GM19023 (cell line): ENCODE data around the gene HHIP.

Source experiments
- ATAC-seq: cut with Tn5 transposase; IDR thresholded peaks from one replicate; pipeline ENCODE4 v1.9.1; 2021; ENCODE audit warnings: mild to moderate bottlenecking, moderate library complexity; ENCODE audit not compliant: unreplicated experiment

HHIP gene

DNA sequence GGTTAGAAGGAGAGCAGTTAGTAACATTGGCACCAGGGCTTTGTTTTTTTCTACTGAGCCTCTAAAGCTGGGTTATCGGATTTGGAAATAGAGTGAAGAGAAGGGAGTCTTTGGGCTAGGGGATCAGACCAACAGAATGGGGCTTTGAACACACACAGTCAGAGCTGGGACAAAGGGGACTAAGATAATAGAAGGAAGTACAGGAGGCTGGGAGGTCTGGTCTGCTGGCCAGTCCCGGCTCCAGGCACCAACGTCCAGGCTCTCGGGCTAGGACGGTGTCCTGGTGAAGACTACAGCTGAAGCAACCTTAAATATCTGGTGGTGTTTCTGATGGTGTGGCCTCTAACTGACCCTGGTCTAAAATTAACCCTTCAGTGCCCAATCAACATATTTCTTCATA, 57.5 kb downstream of the HHIP start:
- no peak for ATAC-seq

DNA sequence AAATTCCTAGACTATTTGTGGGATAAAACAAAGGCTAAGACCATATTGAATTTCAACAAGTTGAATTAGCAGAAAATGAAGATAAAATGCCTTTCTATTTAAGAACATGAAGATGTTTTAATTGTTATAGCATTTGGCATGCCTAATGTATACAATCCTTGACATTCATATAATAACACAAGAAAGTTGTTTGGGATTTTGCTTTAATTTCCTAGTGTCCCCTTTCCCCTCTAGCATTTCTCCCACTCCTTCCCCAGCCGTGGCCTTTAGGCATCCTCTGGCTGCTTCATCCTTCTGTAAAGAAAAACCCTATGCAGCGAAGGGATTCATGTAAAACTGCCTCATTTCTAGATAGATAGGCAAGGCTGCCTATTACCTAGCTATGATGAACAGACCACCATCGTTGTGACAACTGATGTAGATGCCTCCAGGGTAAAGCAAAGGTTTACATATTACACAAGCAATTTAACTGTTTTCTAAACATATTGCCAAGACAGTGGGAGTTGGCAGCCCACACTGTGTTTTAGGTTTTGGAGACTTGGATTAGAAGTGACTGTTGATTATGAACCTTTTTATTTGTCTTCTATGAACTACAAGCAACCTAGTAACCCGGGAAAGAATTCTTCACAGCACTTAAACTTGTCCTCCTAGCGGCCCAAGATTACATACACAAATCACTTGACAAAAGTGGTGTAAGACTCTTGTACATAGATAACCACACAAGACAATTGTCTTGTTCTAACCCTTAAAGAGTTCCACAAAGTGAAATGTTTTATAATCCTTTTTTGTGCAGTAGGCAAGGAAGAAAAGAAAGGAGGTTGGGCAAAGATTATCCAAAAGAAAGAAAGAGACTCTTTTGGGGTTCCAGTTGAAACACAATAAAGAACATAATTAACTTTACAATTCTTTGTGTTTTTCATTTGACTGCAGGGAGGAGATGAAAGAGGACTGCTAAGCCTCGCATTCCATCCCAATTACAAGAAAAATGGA, 59.9 kb downstream of the HHIP start:
- no peak for ATAC-seq

DNA sequence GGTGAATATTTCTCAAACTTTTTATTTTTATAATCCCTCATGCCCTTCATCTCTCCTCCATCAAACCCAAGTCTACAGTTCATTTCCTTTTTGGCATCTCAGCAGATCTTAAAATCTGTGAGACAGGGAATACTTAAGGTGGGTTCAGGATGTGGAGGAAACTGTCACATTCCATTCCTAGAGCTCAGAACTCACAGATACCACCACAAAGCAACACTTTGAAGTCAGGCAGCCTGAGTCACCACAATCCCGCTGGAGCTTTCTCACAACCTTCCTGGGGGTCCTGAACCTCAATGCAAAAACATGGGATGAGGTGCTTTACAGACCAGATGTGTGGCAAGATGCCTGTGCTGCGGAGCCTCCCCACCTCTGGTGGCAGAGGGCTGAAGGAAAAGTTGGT, 63.2 kb downstream of the HHIP start:
- ATAC-seq: no peak

DNA sequence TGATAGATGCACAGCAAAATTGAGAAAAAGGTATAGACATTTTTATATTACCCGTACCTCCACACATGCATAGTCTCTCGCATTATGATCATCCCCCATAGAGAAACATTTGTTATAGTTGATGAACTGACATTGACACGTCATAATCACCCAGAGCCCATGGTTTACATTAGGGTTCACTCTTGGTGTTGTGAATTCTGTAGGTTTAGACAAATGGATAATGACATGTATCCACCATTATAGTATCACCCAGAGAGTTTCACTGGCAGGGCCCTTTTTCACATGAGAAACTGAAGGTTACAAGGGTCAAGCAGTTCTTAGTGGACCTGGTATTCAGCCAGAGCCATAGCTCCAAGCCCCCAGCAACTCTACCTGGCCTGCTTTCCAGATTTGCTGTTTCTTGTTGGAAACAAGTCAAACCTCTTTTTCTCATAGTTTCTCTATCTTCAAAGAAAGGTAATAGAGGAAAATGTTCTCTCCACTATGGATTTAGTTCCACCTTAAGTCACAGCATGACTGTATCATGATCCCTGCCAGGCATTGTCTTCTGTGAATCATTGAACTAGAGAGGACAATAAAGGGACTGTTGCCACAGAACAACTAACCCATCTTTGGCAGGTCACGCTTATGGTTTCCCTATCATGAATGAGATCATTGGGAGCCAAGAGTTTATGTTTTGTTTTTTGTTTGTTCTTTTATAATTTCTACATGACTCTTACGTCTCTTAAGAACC, 64.0 kb downstream of the HHIP start:
- ATAC-seq: no peak

DNA sequence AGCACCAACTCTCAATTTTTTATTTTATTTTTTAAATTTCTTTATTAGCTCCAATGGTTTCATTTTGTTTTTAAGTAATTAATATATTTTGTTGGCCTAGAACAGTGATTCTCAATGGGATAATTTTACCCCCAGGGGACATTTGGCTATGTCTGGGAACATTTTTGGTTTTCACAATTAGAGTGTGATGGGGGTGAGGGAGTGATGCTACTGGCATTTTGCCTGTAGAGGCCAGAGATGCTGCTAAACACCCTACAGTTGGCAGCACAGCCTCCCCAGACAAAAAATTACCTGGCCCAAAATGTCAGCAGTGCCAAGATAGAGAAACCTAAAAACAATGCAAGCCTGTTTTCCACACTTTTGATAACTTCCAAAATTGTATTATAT, 64.6 kb downstream of the HHIP start:
- ATAC-seq: no peak

DNA sequence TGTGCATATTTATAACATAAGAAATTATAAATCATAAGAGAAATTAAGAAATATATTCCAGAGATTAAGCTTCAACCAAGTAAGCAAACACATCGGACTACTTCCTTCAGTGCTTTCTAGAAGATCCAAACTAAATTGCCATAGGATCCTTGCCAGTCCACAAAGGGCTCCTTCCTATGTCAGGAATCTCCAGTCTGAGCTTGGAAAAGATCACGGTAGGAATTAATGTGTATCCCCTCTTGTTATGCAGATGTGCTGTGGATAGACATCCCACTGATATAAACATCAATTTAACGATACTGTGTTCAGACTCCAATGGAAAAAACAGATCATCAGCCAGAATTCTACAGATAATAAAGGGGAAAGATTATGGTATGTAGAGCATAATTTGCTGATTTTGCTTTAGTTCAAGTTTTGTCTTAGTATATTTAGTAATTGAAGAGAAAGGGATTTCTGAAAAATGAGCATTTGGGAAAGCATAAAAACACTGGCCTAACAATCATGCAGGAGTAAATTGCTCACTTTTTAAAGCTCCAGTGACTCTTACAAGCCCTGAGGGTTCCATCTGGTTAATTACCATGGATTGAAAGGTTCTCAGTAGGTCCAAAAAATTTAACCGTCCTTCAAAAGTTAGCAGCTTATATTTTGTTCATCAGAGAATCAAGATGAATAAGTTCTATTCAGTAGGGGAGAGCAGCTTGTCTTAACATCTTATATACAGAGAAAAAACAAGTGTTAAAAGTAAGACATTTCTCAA, 65.9 kb downstream of the HHIP start:
- ATAC-seq: no peak

DNA sequence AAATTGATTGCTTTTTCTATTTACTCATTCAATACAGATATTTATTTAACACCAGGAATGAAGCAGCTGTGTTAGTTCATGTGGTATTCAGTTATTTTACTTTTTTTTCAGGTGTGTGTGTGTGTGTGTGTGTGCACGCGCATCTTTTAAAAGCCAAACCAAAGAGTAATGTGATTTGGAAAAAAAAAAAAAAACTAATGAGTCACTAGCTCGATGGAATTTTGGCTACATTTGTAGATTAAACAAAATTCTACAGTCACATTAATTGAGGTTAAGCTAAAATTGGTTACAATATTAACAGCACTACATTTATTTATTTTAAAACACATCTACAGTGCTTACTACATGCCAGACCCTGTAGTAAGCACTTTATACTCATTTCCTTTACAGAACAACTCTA, 66.8 kb downstream of the HHIP start:
- ATAC-seq: no peak

DNA sequence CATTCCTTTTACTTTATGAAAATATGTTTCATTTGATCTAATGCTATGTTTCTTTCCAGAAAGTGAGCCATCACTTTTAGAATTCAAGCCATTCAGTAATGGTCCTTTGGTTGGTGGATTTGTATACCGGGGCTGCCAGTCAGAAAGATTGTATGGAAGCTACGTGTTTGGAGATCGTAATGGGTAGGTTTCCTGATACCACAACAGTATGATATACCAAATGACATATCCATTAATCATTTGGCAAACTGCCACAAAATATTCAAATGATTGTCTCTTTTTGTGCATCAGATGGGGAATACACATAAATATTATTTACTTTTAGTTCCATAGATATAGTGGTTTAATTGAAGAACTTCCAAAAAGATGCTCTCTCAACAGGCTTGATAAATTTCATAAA, 68.2 kb downstream of the HHIP start:
- no peak for ATAC-seq

DNA sequence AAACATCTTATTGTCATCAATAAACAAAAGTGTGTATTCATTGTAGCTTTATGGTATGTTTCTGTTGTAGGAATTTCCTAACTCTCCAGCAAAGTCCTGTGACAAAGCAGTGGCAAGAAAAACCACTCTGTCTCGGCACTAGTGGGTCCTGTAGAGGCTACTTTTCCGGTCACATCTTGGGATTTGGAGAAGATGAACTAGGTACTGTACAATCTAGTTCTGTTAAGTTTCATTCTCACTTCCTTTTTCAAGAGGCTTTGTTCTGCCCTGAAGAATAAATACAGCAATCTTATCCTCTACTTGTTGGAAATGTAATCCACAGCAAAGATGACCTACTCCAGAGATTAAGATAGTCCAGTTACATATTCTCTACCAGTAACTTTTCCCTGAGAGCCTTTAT, 69.3 kb downstream of the HHIP start:
- no peak for ATAC-seq

DNA sequence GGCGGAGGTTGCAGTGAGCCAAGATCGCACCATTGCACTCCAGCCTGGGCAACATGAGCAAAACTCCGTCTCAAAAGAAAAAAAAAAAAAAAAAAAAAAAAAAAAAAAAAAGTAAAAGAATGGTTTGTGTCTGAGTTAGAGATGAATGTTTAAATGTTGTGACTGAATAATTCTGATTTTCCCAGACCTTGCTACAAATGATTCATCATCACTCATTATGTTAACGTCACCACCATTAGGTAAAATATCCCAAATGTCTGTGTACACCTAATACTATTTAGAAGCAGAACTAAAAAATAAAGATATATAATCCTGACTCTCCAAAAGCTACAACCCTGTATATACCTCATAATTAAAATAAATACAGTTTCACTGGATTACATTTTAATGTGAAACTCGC, 70.8 kb downstream of the HHIP start:
- no peak for ATAC-seq

DNA sequence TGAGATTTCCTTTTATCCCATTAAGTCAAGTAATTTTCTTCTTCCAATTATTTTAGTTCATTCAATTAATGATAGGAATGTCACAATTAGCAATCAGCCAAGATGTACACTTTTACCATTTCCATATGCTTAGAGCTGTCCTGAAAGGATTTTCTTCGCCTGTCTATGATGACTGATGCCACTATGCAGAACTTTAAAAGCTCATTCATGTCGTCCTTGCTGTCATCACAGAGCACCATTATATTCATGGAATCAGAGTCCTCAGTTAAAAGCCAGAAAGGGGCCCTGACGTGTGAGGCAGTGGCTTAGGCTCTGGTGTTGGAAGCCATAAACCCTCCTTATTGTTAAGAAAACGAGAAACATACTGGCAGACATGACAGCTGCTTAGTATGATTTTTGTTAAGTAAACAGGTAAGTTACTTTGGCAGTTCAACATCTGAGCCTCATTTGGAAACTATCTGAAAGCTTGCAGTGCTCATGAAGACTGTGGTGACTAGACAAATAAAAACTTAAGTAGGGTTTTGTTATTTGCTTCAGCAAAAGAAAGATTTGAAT, 73.1 kb downstream of the HHIP start:
- no peak for ATAC-seq

DNA sequence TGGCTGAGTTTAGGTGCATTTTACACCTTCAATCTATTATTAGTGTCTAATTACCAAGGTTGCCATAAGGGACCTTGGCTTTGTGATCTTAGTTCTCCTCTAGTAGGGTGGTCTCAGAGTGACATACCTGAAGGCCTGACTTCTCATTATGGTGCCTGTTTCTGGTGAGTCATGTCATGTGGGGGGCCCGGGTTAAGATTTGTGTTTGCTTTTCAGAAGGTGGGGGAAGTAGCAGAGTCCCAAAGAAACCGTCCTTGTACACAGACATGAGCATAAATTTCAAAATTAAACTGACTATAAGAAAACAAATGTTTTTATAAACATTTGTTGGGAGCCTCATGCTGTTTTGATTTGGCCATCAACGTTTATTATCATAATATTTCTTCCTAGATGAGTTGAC, 74.5 kb downstream of the HHIP start:
- no peak for ATAC-seq

DNA sequence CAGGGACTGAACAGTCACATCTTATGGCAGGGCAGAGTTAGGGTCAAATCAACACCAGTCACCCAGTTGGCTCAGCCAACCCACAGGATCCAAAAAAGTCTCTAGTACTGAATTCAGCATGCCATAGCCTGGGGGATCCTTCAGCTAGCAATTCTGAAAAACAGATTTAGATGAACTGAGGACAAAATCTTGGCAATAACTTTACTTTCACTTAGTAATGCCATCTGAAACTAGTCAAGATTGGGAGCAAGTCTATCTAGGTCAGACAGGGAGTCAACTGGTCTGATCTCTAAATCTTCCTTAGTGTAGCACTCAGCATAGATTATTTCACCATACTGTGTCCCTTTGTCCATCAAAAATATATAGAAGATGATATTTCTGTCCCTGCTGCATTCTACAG, 76.0 kb downstream of the HHIP start:
- ATAC-seq: no peak

DNA sequence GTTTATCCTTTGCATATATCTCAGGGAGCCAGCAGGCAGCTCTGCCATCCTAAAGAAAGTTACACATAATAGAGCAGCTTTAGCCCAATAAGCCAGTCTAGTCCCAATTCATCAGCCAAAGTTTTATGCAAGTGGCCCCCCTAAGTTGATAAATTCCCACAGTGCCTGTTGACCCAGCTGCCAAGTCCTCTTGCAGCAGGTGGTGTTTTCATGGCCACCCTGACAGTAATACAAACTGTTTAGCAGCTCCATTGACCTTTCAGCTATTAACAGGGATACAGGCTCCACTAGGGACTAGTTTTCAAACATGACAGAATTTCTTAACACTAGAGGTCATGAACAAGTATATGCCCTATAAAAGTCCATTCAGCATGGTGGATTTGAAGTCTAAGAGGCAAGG, 77.5 kb downstream of the HHIP start:
- ATAC-seq: no peak

DNA sequence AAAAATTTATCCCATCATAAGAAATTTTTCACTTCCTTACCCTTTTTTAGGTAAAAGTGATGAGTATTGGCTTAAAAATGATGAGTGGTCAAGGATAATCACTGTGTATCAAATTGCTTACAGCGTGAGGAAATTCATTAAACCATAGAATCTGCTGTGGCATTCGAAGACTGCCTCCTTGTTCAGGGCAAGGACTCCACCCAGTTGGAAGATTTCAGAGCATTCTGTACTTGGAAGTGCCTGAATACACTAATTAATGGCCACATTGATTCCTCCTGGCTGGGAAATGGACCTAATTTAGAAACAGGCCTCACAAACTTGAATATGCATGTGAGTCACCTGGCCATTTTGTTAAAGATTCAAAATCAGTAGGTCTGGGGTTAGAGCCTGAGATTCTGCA, 83.2 kb downstream of the HHIP start:
- no peak for ATAC-seq

DNA sequence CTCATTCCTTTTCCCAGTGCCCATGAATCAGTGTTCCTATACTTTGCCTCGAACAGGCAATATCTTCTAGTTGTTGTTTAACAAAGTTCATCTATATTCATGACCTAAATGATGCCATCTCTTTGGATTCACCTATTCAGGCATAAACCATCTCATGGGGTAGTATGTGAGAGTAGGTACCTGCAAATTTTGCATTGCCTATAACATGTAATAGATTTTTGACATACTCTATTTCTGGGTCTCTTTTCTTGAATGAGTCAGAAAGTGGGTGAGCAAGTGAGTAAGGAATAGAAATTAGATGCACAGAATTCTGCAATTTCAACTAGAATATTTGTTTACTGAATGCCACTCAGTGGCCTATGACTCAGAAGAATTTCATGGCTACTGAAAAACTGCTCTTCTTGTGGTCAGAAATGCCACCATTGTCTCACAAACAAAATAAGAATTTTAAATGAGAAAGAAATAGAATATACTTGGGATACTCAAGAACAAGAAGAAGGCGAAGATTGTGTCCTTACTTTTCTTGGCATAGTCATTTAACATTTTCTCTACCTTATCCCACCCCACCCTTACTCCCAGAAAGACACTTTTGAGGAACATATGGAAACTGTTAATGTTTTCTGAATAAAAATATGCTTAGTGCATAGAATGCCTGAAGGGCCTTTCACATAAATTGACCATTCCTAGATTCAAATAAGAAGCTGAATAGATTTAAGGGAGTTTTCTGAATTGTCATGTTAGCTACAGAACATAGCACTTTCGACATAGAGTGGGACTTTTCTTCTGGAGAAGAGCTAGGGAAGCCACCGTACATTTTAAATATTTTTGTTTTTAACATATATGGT, 86.8 kb downstream of the HHIP start:
- no peak for ATAC-seq

DNA sequence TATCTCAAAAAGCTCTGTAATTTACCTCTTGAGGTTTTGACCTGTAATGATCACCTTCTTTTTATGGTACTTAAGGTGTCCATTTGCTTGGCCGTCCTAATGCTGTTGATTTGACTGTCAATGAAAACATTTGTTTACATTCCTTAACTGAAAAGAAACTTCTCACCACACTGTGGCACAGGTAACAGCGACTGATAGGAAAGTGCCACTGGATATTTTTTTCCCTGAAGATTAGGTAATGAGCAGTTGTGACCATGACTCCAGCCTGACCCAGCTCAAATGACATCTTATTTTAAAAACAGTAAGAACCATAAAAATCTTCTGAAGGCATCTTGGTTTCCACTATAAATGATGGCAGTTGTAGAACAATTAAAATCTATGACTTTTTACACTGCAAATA, 87.6 kb downstream of the HHIP start:
- no peak for ATAC-seq

DNA sequence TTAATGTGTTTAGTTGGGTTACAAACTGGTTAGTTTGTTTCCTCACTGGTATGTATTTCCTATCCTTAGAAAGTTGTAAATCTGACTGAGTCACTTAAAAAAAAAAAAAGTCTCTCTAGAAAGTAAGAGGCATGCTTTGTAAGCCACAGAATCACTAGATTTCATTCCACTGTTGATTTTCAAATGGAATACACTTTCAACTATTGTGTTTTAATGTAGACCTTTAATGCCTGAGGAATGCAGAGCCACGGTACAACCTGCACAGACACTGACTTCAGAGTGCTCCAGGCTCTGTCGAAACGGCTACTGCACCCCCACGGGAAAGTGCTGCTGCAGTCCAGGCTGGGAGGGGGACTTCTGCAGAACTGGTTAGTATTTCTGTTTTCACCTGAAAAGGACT, 88.6 kb downstream of the HHIP start:
- no peak for ATAC-seq

DNA sequence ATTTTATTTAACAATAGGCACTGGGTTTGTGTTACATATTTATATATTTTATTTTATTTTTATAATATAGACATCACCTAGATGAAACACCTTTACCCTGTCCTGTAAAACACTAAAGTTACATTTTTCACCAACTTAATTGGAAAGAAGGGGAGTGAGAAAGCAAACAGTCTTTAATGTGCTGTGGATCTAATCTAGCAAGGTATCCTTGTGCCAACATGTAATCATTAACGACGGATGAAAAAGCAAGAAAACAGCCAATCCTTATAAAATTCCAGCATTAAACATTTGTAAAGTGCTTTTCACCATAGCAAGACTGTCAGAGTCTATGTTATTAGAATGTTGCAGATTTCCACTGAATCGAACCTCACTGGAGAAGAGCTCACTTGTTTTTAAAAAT, 92.7 kb downstream of the HHIP start:
- no peak for ATAC-seq

DNA sequence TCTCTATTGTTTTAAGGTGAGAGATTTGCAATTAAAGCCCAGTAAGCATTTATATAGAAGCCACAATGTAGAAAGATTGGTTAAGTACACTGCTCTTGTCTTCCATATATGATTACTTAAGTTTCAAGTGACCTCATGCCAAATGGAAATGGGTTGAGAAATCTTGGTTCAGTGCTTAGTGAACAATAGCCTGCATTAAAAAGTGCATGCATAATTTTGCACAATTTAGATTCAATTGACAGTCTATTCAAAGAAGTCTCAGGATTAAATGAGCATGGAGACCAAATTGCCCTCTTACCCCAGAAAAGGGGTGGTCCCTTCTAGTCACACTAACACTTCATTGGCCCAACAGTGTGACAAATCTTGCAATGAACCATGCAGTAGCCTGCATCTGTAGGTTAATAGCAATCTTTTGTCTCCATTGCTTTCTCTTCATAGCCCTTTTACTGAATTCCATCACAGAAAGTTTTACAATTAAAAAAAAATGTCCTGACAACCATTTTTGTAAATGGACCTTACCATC, 93.6 kb downstream of the HHIP start:
- ATAC-seq: no peak
